Endothelial cell of umbilical vein (primary cell): ENCODE results near the gene TENT5C.

ENCODE experiments used
- CTCF ChIP-seq, 2 donors: IDR thresholded peaks; 1 replicate in 1 of 2; 2 replicates in 1 of 2; pipeline ENCODE4 v1.5.1; 2011; ENCODE audit warnings: low read length in 2 of 2, mild to moderate bottlenecking in 2 of 2, moderate library complexity in 2 of 2, control low read depth in 1 of 2, inconsistent platforms in 1 of 2, low read depth in 1 of 2; ENCODE audit not compliant: insufficient read depth in 1 of 2; ENCODE audit errors: extremely low read depth in 1 of 2
- EZH2 ChIP-seq: IDR thresholded peaks from 2 replicates; pipeline ENCODE4 v1.6.1; 2012; ENCODE audit warnings: borderline replicate concordance, low read depth, mild to moderate bottlenecking, moderate library complexity, low read length, inconsistent platforms; ENCODE audit not compliant: severe bottlenecking
- GATA2 ChIP-seq: IDR thresholded peaks from 2 replicates; pipeline ENCODE4 v1.7.0; 2011; ENCODE audit warnings: low read depth, mild to moderate bottlenecking, moderate library complexity, mixed read lengths, low read length; ENCODE audit not compliant: insufficient read length, insufficient read depth
- JUN ChIP-seq: IDR thresholded peaks from 2 replicates; pipeline ENCODE4 v1.6.1; 2011; ENCODE audit warnings: borderline replicate concordance, low read depth; ENCODE audit not compliant: insufficient read length, insufficient read depth
- MAX ChIP-seq: IDR thresholded peaks from 2 replicates; pipeline ENCODE4 v1.6.1; 2011; ENCODE audit not compliant: insufficient read depth, insufficient read length
- MYC ChIP-seq: IDR thresholded peaks from one replicate; pipeline ENCODE4 v1.6.1; 2011; ENCODE audit warnings: mild to moderate bottlenecking, low read depth, low read length
- POLR2A ChIP-seq: IDR thresholded peaks from 2 replicates; pipeline ENCODE4 v1.6.1; 2012; ENCODE audit warnings: low read depth, mild to moderate bottlenecking, control low read depth, low read length
- POLR2AphosphoS5 ChIP-seq: IDR thresholded peaks from 2 replicates; pipeline ENCODE4 v1.6.1; 2012; ENCODE audit warnings: low read depth, mild to moderate bottlenecking, control low read depth, low read length, moderate library complexity; ENCODE audit not compliant: insufficient read depth

GRCh38 chr1:117608115-117608615 is 2.3 kb downstream of the TENT5C start:
- TF ChIP-seq CTCF (IDR thresholded peaks at IDR 0.05; ENCODE audit: extremely low read depth in 1 of 2, insufficient read depth in 1 of 2, low read depth in 1 of 2, low read length in 2 of 2) (no peak), MAX (no peak), POLR2AphosphoS5 (no peak), POLR2A (no peak), MYC (no peak), EZH2 (no peak), GATA2 (no peak), JUN (no peak)
